Esophagus muscularis mucosa (tissue), 4 donors: ENCODE data around the gene C2. TPM values are rescaled to one million over a fixed set of nuclear protein-coding genes. Genes with fewer than 3 reads are reported as not detected.
"Not testable (repeated sequence)": the region's sequence is repeated elsewhere in the genome, so short reads cannot be mapped to it uniquely, and the experiment has no call there.

Source experiments
- DNase-seq: peaks from one replicate; pipeline ENCODE4 v3.0.0-alpha.2; 2017; ENCODE audit errors: extremely low spot score
- H3K27ac ChIP-seq, 4 donors: fragments of 200-600 bp; sonication (generic); replicated peaks in 1 of 4; 1 replicate in 3 of 4; 2 replicates in 1 of 4; pipeline ENCODE4 v1.5.1; 2016 to 2019; ENCODE audit warnings: mild to moderate bottlenecking in 1 of 4
- H3K27me3 ChIP-seq, 4 donors: fragments of 200-600 bp; sonication (generic); one replicate each; pipeline versions ENCODE4 v1.5.1 to v1.6.0; 2016 to 2019
- H3K36me3 ChIP-seq, 4 donors: fragments of 200-600 bp; sonication (generic); one replicate each; pipeline ENCODE4 v1.5.1; 2016 to 2019
- H3K4me1 ChIP-seq, 4 donors: fragments of 200-600 bp; sonication (generic); one replicate each; pipeline ENCODE4 v1.5.1; 2016 to 2019
- H3K4me3 ChIP-seq, 4 donors: fragments of 200-600 bp; sonication (generic); 1 replicate in 2 of 4; 2 replicates in 2 of 4; pipeline ENCODE4 v1.5.1; 2016 to 2019; ENCODE audit warnings: mild to moderate bottlenecking in 4 of 4, moderate library complexity in 1 of 4
- H3K9me3 ChIP-seq, 4 donors: fragments of 200-600 bp; sonication (generic); 1 replicate in 3 of 4; 2 replicates in 1 of 4; pipeline ENCODE4 v1.5.1; 2016 to 2019
- EP300 ChIP-seq: sonication (generic); formaldehyde crosslinking; IDR thresholded peaks from one replicate; pipeline ENCODE4 v1.6.1; 2017; ENCODE audit warnings: antibody characterized with exemption
- POLR2A ChIP-seq: fragments of 450-650 bp; IDR thresholded peaks from one replicate; pipeline ENCODE4 v1.6.1; 2017; ENCODE audit warnings: antibody characterized with exemption, moderate library complexity, mild to moderate bottlenecking, low read depth
- POLR2AphosphoS5 ChIP-seq, 2 donors: sonication (generic); formaldehyde crosslinking; IDR thresholded peaks; one replicate each; pipeline ENCODE4 v1.6.1; 2017; ENCODE audit warnings: antibody characterized with exemption in 2 of 2
- WGBS: methylation state at CpG from one replicate; pipeline ENCODE4 v1.1.5; 2018; 5-methylcytosine and 5-hydroxymethylcytosine counted together
- intact Hi-C: fragments of 100-400 bp; cut with DNase I; formaldehyde crosslinking; loops from one replicate; pipeline ENCODE4 v1.15.1; 2023
- total RNA-seq, 4 donors: library from RNA; depleted of rRNA; stranded (reverse); fragments of >200 nt; gene quantifications; one replicate each; pipeline versions ENCODE4 v1.1.0 to v1.2.1, GENCODE V29; 2016
- TF ChIP-seq, protein P1 (sequence below), 3 experiments: fragments of 200-600 bp in 2 of 3; fragments of 450-650 bp in 1 of 3; sonication (generic) in 2 of 3; IDR thresholded peaks; one replicate each; pipeline ENCODE4 v1.5.1; 2017 to 2019; ENCODE audit warnings: antibody characterized with exemption in 3 of 3, mild to moderate bottlenecking in 2 of 3, moderate library complexity in 1 of 3

Gene C2
- total RNA-seq, 4 donors from 2014 or later = 10.0 to 15.4 (median 12.6) TPM

DNA sequence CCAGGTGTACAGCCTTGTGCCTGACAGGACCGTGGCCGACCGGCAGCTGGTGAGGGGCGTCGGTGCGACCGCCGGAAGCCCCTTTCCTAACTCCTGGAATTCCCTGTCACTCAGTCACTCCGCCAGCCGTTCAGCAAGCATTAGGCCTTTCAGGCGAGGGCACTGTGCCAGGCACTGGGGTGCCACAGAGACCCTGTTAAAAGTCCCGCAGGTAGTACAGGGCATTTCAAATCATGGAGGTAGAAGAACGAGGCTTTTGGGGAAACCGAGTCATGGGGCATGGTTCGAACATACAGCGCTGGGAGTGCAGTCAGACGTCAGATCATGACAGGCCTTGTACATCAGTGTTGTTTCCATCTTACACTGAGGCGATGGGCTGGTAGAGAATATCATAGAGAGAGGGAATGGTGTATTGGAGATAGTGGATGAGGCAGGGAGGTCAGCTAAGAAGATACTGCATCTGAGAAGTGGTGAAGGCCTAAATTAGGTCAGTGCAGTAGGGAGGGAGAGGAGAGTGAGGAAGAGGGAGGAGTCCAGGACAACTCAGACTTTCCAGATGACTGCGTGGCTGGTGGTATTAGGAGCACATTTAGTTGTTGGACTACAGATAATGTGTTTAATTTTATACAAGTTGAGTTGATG, 45.3 kb downstream of the C2 start:
- Histone ChIP-seq H3K4me3 (peak overlapping the region; percentile 58 to 88 (median 78)), H3K27ac (peak overlapping the region; percentile 92 to 97 (median 95)), H3K36me3 (peaks cover 7 to 39% (median 34%) of the 10 kb centered on the region in 4 donors), H3K9me3 (no peaks in the 10 kb centered on the region), H3K27me3 (no peaks in the 10 kb centered on the region), H3K4me1 (peaks cover 21 to 48% (median 34%) of the 10 kb centered on the region in 4 donors)
- no peak for TF ChIP-seq POLR2AphosphoS5 (IDR thresholded peaks at IDR 0.05)
- TF ChIP-seq POLR2A = no peak
- TF ChIP-seq EP300 = no peak
- TF ChIP-seq, protein P1, sequence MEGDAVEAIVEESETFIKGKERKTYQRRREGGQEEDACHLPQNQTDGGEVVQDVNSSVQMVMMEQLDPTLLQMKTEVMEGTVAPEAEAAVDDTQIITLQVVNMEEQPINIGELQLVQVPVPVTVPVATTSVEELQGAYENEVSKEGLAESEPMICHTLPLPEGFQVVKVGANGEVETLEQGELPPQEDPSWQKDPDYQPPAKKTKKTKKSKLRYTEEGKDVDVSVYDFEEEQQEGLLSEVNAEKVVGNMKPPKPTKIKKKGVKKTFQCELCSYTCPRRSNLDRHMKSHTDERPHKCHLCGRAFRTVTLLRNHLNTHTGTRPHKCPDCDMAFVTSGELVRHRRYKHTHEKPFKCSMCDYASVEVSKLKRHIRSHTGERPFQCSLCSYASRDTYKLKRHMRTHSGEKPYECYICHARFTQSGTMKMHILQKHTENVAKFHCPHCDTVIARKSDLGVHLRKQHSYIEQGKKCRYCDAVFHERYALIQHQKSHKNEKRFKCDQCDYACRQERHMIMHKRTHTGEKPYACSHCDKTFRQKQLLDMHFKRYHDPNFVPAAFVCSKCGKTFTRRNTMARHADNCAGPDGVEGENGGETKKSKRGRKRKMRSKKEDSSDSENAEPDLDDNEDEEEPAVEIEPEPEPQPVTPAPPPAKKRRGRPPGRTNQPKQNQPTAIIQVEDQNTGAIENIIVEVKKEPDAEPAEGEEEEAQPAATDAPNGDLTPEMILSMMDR (IDR thresholded peaks at IDR 0.05) = no peak
- 9% methylated on average over 14 of the region's 19 CpGs for WGBS
- intact Hi-C loops = no loop called here
- no peak for DNase-seq

GRCh38 chr6:31976065-31976464, 48.5 kb downstream of the C2 start:
- intact Hi-C loops, H3K9me3 ChIP-seq, DNase-seq, H3K27me3 ChIP-seq, H3K27ac ChIP-seq, H3K4me3 ChIP-seq: not testable (repeated sequence)
- Histone ChIP-seq H3K4me1 (peaks cover 13 to 42% (median 19%) of the 10 kb centered on the region in 4 donors), H3K36me3 (peaks cover 0 to 27% (median 20%) of the 10 kb centered on the region in 4 donors)
- WGBS = no CpG with 5 or more reads among the region's 30 CpGs

- H3K36me3 ChIP-seq = peaks cover 0 to 27% (median 20%) of the 10 kb centered on the region in 4 donors
- intact Hi-C loops = no loop called here
- no peaks in the 10 kb centered on the region for H3K27me3 ChIP-seq
- peak overlapping the region in 1 of 4 donors; percentile 33 for H3K27ac ChIP-seq
- no peak overlapping the region for H3K4me3 ChIP-seq
- WGBS = 94% methylated on average over 12 of the region's 12 CpGs
- no peak for DNase-seq
- no peaks in the 10 kb centered on the region for H3K9me3 ChIP-seq
- TF ChIP-seq POLR2AphosphoS5 (IDR thresholded peaks at IDR 0.05) (no peak), EP300 (no peak), POLR2A (no peak)
- H3K4me1 ChIP-seq = peaks cover 5 to 31% (median 9%) of the 10 kb centered on the region in 4 donors
Observed at GRCh38 chr6:31977816-31978431, 50.4 kb downstream of the C2 start.

GRCh38 chr6:31978831-31979230, 51.3 kb downstream of the C2 start:
- Histone ChIP-seq H3K4me1 (peaks cover 0 to 22% (median under 1%) of the 10 kb centered on the region in 4 donors), H3K9me3 (no peaks in the 10 kb centered on the region), H3K27ac (no peak overlapping the region), H3K27me3 (no peaks in the 10 kb centered on the region), H3K4me3 (no peak overlapping the region), H3K36me3 (peaks cover 0 to 27% (median 20%) of the 10 kb centered on the region in 4 donors)
- 90% methylated on average over 5 of the region's 5 CpGs for WGBS
- no peak for TF ChIP-seq EP300
- intact Hi-C loops = no loop called here
- no peak for DNase-seq

- DNase-seq = no peak
- intact Hi-C loops = no loop called here
- Histone ChIP-seq H3K36me3 (peaks cover 0 to 27% (median 17%) of the 10 kb centered on the region in 4 donors), H3K4me1 (peaks cover 0 to 17% (median 0%) of the 10 kb centered on the region in 4 donors), H3K4me3 (no peak overlapping the region), H3K27me3 (no peaks in the 10 kb centered on the region), H3K27ac (no peak overlapping the region), H3K9me3 (no peaks in the 10 kb centered on the region)
- TF ChIP-seq POLR2A (no peak), POLR2AphosphoS5 (IDR thresholded peaks at IDR 0.05) (no peak), EP300 (no peak)
- TF ChIP-seq, protein P1 (IDR thresholded peaks at IDR 0.05) = no peak
- WGBS = 94% methylated on average over 3 of the region's 3 CpGs
Observed at GRCh38 chr6:31979238-31979898, 51.9 kb downstream of the C2 start.

DNA sequence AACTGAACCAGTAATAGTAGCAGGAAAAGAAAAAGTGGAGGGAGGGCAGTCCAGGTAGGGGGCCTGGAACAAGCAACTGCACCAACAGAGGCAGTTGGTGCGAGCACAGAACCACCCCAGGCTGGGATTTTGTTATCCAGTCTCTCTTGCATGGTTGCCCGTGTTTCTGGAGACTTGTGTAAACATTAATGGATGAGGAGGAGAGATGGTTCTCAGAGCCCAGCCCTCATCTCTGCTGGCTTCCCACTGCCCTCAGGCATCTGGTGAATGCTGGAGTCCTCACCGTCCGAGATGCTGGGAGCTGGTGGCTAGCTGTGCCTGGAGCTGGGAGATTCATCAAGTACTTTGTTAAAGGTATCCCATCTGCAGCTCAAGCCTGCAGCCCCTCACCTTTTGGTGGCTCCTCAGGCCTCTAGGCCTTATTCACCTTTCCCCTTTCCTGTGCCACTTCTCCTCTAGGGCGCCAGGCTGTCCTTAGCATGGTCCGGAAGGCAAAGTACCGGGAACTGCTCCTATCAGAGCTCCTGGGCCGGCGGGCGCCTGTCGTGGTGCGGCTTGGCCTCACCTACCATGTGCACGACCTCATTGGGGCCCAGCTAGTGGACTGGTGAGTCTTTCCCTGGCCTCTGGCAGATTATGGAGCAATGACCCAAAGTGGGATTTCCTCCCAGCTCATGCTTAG, 52.8 kb downstream of the C2 start:
- intact Hi-C loops, H3K9me3 ChIP-seq, DNase-seq, H3K27me3 ChIP-seq, H3K4me3 ChIP-seq, H3K27ac ChIP-seq: not testable (repeated sequence)
- H3K36me3 ChIP-seq = peaks cover 0 to 27% (median 13%) of the 10 kb centered on the region in 4 donors
- H3K4me1 ChIP-seq = peaks cover 0 to 13% (median 0%) of the 10 kb centered on the region in 4 donors
- 79% methylated on average over 8 of the region's 13 CpGs for WGBS

GRCh38 chr6:31980998-31981397, 53.5 kb downstream of the C2 start:
- peaks cover 0 to 27% (median 13%) of the 10 kb centered on the region in 4 donors for H3K36me3 ChIP-seq
- peaks cover 0 to 13% (median 0%) of the 10 kb centered on the region in 4 donors for H3K4me1 ChIP-seq
- DNase-seq, H3K4me3 ChIP-seq, H3K27ac ChIP-seq, H3K27me3 ChIP-seq, intact Hi-C loops, H3K9me3 ChIP-seq: not testable (repeated sequence)
- WGBS = no CpG with 5 or more reads among the region's 5 CpGs

- no CpG with 5 or more reads among the region's 7 CpGs for WGBS
- H3K36me3 ChIP-seq = peaks cover 0 to 22% (median 13%) of the 10 kb centered on the region in 4 donors
Observed at GRCh38 chr6:31981744-31982143, 54.2 kb downstream of the C2 start, which contains the start of gene C4A. Gene C4A (plus strand): TSS chr6:31982057. CDS start chr6:31982108, 51 bp downstream.

DNA sequence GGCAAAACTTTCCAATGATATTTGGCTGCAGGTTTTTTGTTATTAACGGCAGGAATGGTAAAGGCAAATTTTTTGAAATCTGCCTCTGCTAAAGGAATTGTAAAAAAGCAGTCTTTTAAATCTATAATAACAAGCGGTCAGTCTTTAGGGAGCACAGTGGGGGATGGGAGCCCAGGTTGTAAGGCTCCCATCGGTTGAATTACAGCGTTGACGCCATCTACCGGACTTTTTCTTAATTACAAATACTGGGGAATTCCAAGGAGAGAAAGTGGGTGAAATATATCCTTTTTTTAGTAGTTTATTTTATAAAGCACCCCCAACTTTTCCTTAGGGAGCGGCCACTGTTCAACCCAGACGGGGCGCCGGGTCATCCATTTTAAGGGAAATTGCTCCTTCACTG, 61.8 kb downstream of the C2 start:
- H3K4me3 ChIP-seq, DNase-seq, H3K9me3 ChIP-seq, intact Hi-C loops, H3K27me3 ChIP-seq, H3K36me3 ChIP-seq, H3K4me1 ChIP-seq, H3K27ac ChIP-seq: not testable (repeated sequence)
- no CpG with 5 or more reads among the region's 10 CpGs for WGBS

More at GRCh38 chr6:31981744-31982143, 54.2 kb downstream of the C2 start, which contains the start of gene C4A:
- DNase-seq, H3K9me3 ChIP-seq, H3K27me3 ChIP-seq, intact Hi-C loops, H3K4me3 ChIP-seq, H3K27ac ChIP-seq: not testable (repeated sequence)
- peaks cover 0 to 13% (median 0%) of the 10 kb centered on the region in 4 donors for H3K4me1 ChIP-seq
